H9 (cell line): ENCODE data around the gene LRFN3. TPM values are rescaled to one million over a fixed set of nuclear protein-coding genes. Genes with fewer than 3 reads are reported as not detected.

Experiments
- DNase-seq: peaks from one replicate; pipeline ENCODE4 v3.0.0-alpha.2; 2017
- H2AFZ ChIP-seq: one replicate; pipeline ENCODE4 v1.6.1; 2013; ENCODE audit warnings: mild to moderate bottlenecking, low read length, control low read depth, moderate library complexity
- H2AK5ac ChIP-seq: 2 replicates; pipeline ENCODE4 v1.6.1; 2013; ENCODE audit warnings: low read length, control low read depth, mixed read lengths; ENCODE audit not compliant: insufficient read length
- H2BK120ac ChIP-seq: one replicate; pipeline ENCODE4 v1.6.1; 2013; ENCODE audit warnings: low read depth, mild to moderate bottlenecking, low read length, control low read depth, inconsistent platforms; ENCODE audit not compliant: poor library complexity, severe bottlenecking
- H2BK12ac ChIP-seq: 2 replicates; pipeline ENCODE4 v1.6.1; 2013; ENCODE audit warnings: low read length, control low read depth, mixed read lengths, low read depth; ENCODE audit not compliant: insufficient read length
- H2BK15ac ChIP-seq: 2 replicates; pipeline ENCODE4 v1.6.1; 2013; ENCODE audit warnings: low read depth, low read length, control low read depth
- H2BK20ac ChIP-seq: one replicate; pipeline ENCODE4 v1.6.1; 2013; ENCODE audit warnings: low read depth, mild to moderate bottlenecking, low read length, control low read depth, inconsistent platforms; ENCODE audit not compliant: poor library complexity, severe bottlenecking
- H2BK5ac ChIP-seq: 2 replicates; pipeline ENCODE4 v1.6.1; 2013; ENCODE audit warnings: low read length, control low read depth, mixed read lengths; ENCODE audit not compliant: insufficient read length
- H3K14ac ChIP-seq: 2 replicates; pipeline ENCODE4 v1.6.1; 2013; ENCODE audit warnings: low read length, control low read depth; ENCODE audit not compliant: insufficient read depth
- H3K18ac ChIP-seq: 2 replicates; pipeline ENCODE4 v1.6.1; 2013; ENCODE audit warnings: low read depth, mild to moderate bottlenecking, mixed read lengths, low read length, control low read depth; ENCODE audit not compliant: insufficient read length
- H3K23ac ChIP-seq: 2 replicates; pipeline ENCODE4 v1.6.1; 2013; ENCODE audit warnings: low read length, control low read depth, mixed read lengths, low read depth; ENCODE audit not compliant: insufficient read length
- H3K23me2 ChIP-seq: 2 replicates; pipeline ENCODE4 v1.6.1; 2013; ENCODE audit warnings: low read depth, mild to moderate bottlenecking, mixed read lengths, low read length, control low read depth; ENCODE audit not compliant: insufficient read length, poor library complexity, severe bottlenecking
- H3K27ac ChIP-seq: 2 replicates; pipeline ENCODE4 v1.5.1; 2013; ENCODE audit warnings: low read length, control low read depth, mixed read lengths, low read depth; ENCODE audit not compliant: insufficient read length
- H3K27me3 ChIP-seq: 2 replicates; pipeline ENCODE4 v1.6.1; 2013; ENCODE audit warnings: low read length, control low read depth, inconsistent platforms; ENCODE audit not compliant: insufficient read depth
- H3K4ac ChIP-seq: 2 replicates; pipeline ENCODE4 v1.6.1; 2013; ENCODE audit warnings: low read depth, mild to moderate bottlenecking, control low read depth, inconsistent platforms, low read length, moderate library complexity
- H3K4me1 ChIP-seq: 2 replicates; pipeline ENCODE4 v1.6.1; 2013; ENCODE audit warnings: low read length, control low read depth, inconsistent platforms; ENCODE audit not compliant: insufficient read depth
- H3K4me2 ChIP-seq: 2 replicates; pipeline ENCODE4 v1.6.1; 2013; ENCODE audit warnings: low read length, control low read depth, mixed read lengths; ENCODE audit not compliant: insufficient read length, insufficient read depth
- H3K56ac ChIP-seq: 2 replicates; pipeline ENCODE4 v1.6.1; 2013; ENCODE audit warnings: low read depth, mild to moderate bottlenecking, mixed read lengths, low read length, control low read depth; ENCODE audit not compliant: insufficient read length
- H3K79me1 ChIP-seq: 2 replicates; pipeline ENCODE4 v1.6.1; 2013; ENCODE audit warnings: low read depth, mild to moderate bottlenecking, moderate library complexity, low read length, control low read depth, inconsistent platforms; ENCODE audit not compliant: insufficient read depth, poor library complexity, severe bottlenecking
- H3K79me2 ChIP-seq: 2 replicates; pipeline ENCODE4 v1.6.1; 2013; ENCODE audit warnings: low read length, control low read depth, inconsistent platforms; ENCODE audit not compliant: insufficient read depth
- H3K9ac ChIP-seq: 2 replicates; pipeline ENCODE4 v1.6.1; 2013; ENCODE audit warnings: low read length, control low read depth, mixed read lengths; ENCODE audit not compliant: insufficient read length; ENCODE audit errors: extremely low read depth
- H3K9me3 ChIP-seq: one replicate; pipeline ENCODE4 v1.6.1; 2013; ENCODE audit warnings: low read depth, low read length, inconsistent platforms; ENCODE audit not compliant: control insufficient read depth
- H3T11ph ChIP-seq: one replicate; pipeline ENCODE4 v1.6.1; 2013; ENCODE audit warnings: mild to moderate bottlenecking, low read length, control low read depth, inconsistent platforms
- H4K20me1 ChIP-seq: one replicate; pipeline ENCODE4 v1.6.1; 2013; ENCODE audit not compliant: control insufficient read depth, insufficient read length, insufficient read depth
- H4K5ac ChIP-seq: 2 replicates; pipeline ENCODE4 v1.6.1; 2013; ENCODE audit warnings: low read depth, mild to moderate bottlenecking, mixed read lengths, low read length, control low read depth; ENCODE audit not compliant: insufficient read length
- H4K8ac ChIP-seq: replicated peaks from 2 replicates; pipeline ENCODE4 v1.6.1; 2013; ENCODE audit warnings: low read length, control low read depth, mixed read lengths, low read depth; ENCODE audit not compliant: insufficient read length
- H4K91ac ChIP-seq: 2 replicates; pipeline ENCODE4 v1.6.1; 2013; ENCODE audit warnings: low read depth, mild to moderate bottlenecking, moderate library complexity, mixed read lengths, low read length, control low read depth; ENCODE audit not compliant: insufficient read length
- H3K27ac Mint-ChIP-seq, 3 experiments: 2 replicates in 2 of 3; 3 replicates in 1 of 3; pipeline ENCODE4 v1.8.0; 2020 to 2021; ENCODE audit warnings: mixed read lengths in 3 of 3, mild to moderate bottlenecking in 1 of 3, moderate library complexity in 1 of 3
- H3K27me3 Mint-ChIP-seq: 2 replicates; pipeline ENCODE4 v1.8.0; 2021; ENCODE audit warnings: low read depth, mild to moderate bottlenecking, moderate library complexity, mixed read lengths
- H3K36me3 Mint-ChIP-seq, 3 experiments: 2 replicates in 2 of 3; 3 replicates in 1 of 3; pipeline ENCODE4 v1.8.0; 2020 to 2021; ENCODE audit warnings: low read depth in 3 of 3, mixed read lengths in 3 of 3; ENCODE audit not compliant: insufficient read depth in 1 of 3
- H3K4me1 Mint-ChIP-seq, 2 experiments: 2 replicates each; pipeline ENCODE4 v1.8.0; 2020; ENCODE audit warnings: mixed read lengths in 2 of 2
- H3K4me3 Mint-ChIP-seq, 2 experiments: 2 replicates in 1 of 2; 3 replicates in 1 of 2; pipeline ENCODE4 v1.8.0; 2020 to 2021; ENCODE audit warnings: mild to moderate bottlenecking in 2 of 2, mixed read lengths in 2 of 2, moderate library complexity in 1 of 2
- H3K9me3 Mint-ChIP-seq, 2 experiments: 2 replicates in 1 of 2; 3 replicates in 1 of 2; pipeline ENCODE4 v1.8.0; 2020; ENCODE audit warnings: mild to moderate bottlenecking in 2 of 2, mixed read lengths in 2 of 2, moderate library complexity in 1 of 2
- WGBS: extraction: QIAGEN DNeasy Blood & Tissue Kit; methylation state at CpG from one replicate; pipeline ENCODE4 v1.1.7; 2013; ENCODE audit warnings: missing lambda C conversion rate, low lambda C conversion rate, mixed read lengths; ENCODE audit not compliant: insufficient read length; ENCODE audit errors: extremely low coverage; 5-methylcytosine and 5-hydroxymethylcytosine counted together
- total RNA-seq: library from RNA; stranded (reverse); gene quantifications from 2 replicates; pipeline ENCODE4 v1.2.1, GENCODE V29; 2021
- TF ChIP-seq, protein P1 (sequence below): fragments of 200-600 bp; sonication (generic); conservative IDR thresholded peaks from 3 replicates; pipeline ENCODE4 v1.8.0; 2021; ENCODE audit warnings: antibody characterized with exemption, mild to moderate bottlenecking

Gene LRFN3
- total RNA-seq, 1 experiment from 2014 or later = 20.5 TPM

DNA sequence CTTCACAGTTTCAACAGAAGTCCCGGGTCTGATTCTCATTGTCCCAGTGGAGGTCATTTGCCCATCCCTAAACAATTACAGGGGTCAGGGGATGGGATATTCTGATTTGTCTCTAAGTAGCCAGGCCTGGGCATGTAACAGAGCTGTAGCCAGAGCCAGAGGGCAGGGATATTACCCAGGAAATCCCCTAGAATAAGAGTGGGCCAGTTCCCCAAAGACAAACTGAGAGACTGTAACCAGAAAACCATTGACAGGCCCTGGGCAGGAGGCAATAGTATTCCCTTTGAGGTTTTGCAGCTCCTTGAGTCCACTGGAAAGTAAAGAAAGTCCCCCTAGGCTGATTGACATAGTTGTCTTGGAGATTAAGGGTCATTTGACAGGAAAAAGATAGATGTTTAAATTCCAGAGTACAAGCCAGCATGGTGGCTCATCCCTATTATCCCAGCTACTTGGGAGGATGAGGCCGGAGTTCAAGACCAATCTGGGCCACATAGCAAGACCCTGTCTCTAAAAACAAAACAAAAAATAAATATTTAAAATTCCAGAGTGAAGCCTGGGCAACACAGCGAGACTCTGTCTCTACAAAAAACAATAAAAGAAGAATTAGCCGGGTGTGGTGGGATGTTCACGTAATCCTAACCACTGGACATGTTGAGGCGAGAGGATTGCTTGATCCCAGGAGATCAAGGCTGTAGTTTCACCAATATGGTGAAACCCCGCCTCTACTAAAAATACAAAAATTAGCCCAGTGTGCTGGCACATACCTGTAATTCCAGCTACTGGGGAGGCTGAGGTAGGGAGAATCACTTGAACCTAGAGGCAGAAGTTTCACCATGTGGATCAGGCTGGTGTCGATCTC lies 57.0 kb downstream of the LRFN3 start:
- Histone ChIP-seq H3K14ac (no peak overlapping the region), H3K27ac (no peak overlapping the region), H3T11ph (no peak overlapping the region), H3K9ac (no peak overlapping the region), H3K4ac (no peak overlapping the region), H3K4me2 (no peak overlapping the region), H3K27me3 (no peaks in the 10 kb centered on the region), H4K5ac (no peak overlapping the region), H3K9me3 (no peaks in the 10 kb centered on the region), H3K79me1 (no peaks in the 10 kb centered on the region), H3K56ac (no peak overlapping the region), H3K23ac (no peak overlapping the region), H3K18ac (no peak overlapping the region), H2BK20ac (no peak overlapping the region), H2AFZ (no peak overlapping the region), H2BK12ac (no peak overlapping the region), H4K8ac (no peak overlapping the region), H2AK5ac (no peak overlapping the region), H3K4me1 (no peaks in the 10 kb centered on the region), H2BK15ac (no peak overlapping the region), H4K20me1 (peaks cover 3% of the 10 kb centered on the region), H2BK120ac (no peak overlapping the region), H3K23me2 (peaks cover 6% of the 10 kb centered on the region), H3K79me2 (no peaks in the 10 kb centered on the region), H2BK5ac (no peak overlapping the region), H4K91ac (no peak overlapping the region)
- Mint-ChIP-seq H3K36me3 (peaks cover 5 to 7% (median 5%) of the 10 kb centered on the region in 3 experiments), H3K27ac (no peak overlapping the region), H3K27me3 (peaks cover 26% of the 10 kb centered on the region), H3K9me3 (no peaks in the 10 kb centered on the region; a peak in 2 of 5 replicates), H3K4me3 (no peak overlapping the region; a peak in 1 of 5 replicates), H3K4me1 (peaks cover 15 to 19% of the 10 kb centered on the region in 2 experiments)
- no peak for DNase-seq
- WGBS = no CpG with 5 or more reads among the region's 8 CpGs
- TF ChIP-seq, protein P1, sequence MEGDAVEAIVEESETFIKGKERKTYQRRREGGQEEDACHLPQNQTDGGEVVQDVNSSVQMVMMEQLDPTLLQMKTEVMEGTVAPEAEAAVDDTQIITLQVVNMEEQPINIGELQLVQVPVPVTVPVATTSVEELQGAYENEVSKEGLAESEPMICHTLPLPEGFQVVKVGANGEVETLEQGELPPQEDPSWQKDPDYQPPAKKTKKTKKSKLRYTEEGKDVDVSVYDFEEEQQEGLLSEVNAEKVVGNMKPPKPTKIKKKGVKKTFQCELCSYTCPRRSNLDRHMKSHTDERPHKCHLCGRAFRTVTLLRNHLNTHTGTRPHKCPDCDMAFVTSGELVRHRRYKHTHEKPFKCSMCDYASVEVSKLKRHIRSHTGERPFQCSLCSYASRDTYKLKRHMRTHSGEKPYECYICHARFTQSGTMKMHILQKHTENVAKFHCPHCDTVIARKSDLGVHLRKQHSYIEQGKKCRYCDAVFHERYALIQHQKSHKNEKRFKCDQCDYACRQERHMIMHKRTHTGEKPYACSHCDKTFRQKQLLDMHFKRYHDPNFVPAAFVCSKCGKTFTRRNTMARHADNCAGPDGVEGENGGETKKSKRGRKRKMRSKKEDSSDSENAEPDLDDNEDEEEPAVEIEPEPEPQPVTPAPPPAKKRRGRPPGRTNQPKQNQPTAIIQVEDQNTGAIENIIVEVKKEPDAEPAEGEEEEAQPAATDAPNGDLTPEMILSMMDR = no peak
